Thyroid gland (tissue), 4 donors: ENCODE measurements around the gene INPP5A.

Experiments
- POLR2A ChIP-seq, 2 donors: fragments of 450-650 bp; IDR thresholded peaks; one replicate each; pipeline ENCODE4 v1.6.1; 2017; ENCODE audit warnings: antibody characterized with exemption in 2 of 2, mild to moderate bottlenecking in 2 of 2, moderate library complexity in 1 of 2
- TF ChIP-seq, protein P1 (sequence below), 6 experiments: fragments of 200-600 bp in 3 of 6; fragments of 450-650 bp in 3 of 6; sonication (generic) in 3 of 6; IDR thresholded peaks; one replicate each; pipeline ENCODE4 v1.5.1; 2016 to 2019; ENCODE audit warnings: antibody characterized with exemption in 6 of 6, mild to moderate bottlenecking in 2 of 6, inconsistent platforms in 1 of 6, moderate library complexity in 1 of 6

DNA sequence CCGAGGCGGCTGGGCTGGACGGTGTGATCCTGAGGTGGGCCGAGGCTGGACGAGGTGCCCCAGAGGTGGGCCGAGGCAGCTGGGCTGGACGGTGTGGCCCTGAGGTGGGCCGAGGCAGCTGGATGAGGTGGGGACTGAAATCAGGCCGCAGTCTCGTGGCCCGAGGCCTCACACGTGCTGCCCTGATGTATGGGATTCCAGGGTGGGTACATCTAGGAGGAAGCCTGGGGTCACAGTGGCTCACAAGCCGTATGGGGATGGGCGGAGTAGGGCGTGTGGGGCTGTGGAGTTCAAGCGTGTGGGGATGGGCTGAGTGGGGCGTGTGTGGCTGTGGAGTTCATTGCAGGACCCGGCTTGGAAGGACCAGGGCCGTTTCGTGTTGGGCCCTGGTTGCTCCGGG, 260.8 kb downstream of the INPP5A start:
- no peak for TF ChIP-seq POLR2A (IDR thresholded peaks at IDR 0.05)
- TF ChIP-seq, protein P1, sequence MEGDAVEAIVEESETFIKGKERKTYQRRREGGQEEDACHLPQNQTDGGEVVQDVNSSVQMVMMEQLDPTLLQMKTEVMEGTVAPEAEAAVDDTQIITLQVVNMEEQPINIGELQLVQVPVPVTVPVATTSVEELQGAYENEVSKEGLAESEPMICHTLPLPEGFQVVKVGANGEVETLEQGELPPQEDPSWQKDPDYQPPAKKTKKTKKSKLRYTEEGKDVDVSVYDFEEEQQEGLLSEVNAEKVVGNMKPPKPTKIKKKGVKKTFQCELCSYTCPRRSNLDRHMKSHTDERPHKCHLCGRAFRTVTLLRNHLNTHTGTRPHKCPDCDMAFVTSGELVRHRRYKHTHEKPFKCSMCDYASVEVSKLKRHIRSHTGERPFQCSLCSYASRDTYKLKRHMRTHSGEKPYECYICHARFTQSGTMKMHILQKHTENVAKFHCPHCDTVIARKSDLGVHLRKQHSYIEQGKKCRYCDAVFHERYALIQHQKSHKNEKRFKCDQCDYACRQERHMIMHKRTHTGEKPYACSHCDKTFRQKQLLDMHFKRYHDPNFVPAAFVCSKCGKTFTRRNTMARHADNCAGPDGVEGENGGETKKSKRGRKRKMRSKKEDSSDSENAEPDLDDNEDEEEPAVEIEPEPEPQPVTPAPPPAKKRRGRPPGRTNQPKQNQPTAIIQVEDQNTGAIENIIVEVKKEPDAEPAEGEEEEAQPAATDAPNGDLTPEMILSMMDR (IDR thresholded peaks at IDR 0.05) = no peak
